GM23338 (cell line): Measurements from ENCODE around the gene TMEM269. TPM values are rescaled to one million over a fixed set of nuclear protein-coding genes. Genes with fewer than 3 reads are reported as not detected.

ENCODE experiments used
- ATAC-seq: fragments of 200-7000 bp; cut with Tn5 transposase; 3 replicates; pipeline ENCODE4 v1.9.1; 2020
- DNase-seq: peaks from one replicate; pipeline ENCODE4 v3.0.0-alpha.2; 2015; ENCODE audit warnings: low spot score
- H2AFZ ChIP-seq: fragments of 200-600 bp; sonication (generic); 2 replicates; pipeline ENCODE4 v1.8.0; 2016; ENCODE audit warnings: antibody characterized with exemption, mild to moderate bottlenecking, moderate library complexity
- H3F3A ChIP-seq: fragments of 200-600 bp; sonication (generic); replicated peaks from 2 replicates; pipeline ENCODE4 v1.8.0; 2017; ENCODE audit warnings: antibody characterized with exemption, mixed run types, low read depth
- H3K27ac ChIP-seq: fragments of 200-600 bp; sonication (generic); 2 replicates; pipeline ENCODE4 v1.6.1; 2016; ENCODE audit warnings: low read depth
- H3K27me3 ChIP-seq: fragments of 200-600 bp; sonication (generic); 2 replicates; pipeline ENCODE4 v1.8.0; 2016; ENCODE audit warnings: mild to moderate bottlenecking, mixed run types, moderate library complexity; ENCODE audit not compliant: insufficient read depth
- H3K36me3 ChIP-seq: fragments of 200-600 bp; sonication (generic); 2 replicates; pipeline ENCODE4 v1.8.0; 2016; ENCODE audit warnings: mild to moderate bottlenecking; ENCODE audit not compliant: insufficient read depth
- H3K4me1 ChIP-seq: fragments of 200-600 bp; sonication (generic); 2 replicates; pipeline ENCODE4 v1.8.0; 2016; ENCODE audit warnings: mild to moderate bottlenecking, moderate library complexity; ENCODE audit not compliant: insufficient read depth
- H3K4me2 ChIP-seq: fragments of 200-600 bp; sonication (generic); 2 replicates; pipeline ENCODE4 v1.7.1; 2017; ENCODE audit warnings: mixed run types
- H3K4me3 ChIP-seq: fragments of 200-600 bp; sonication (generic); 2 replicates; pipeline ENCODE4 v1.6.1; 2016; ENCODE audit warnings: mixed run types
- H3K79me2 ChIP-seq: fragments of 200-600 bp; sonication (generic); replicated peaks from 2 replicates; pipeline ENCODE4 v1.8.0; 2017; ENCODE audit warnings: mild to moderate bottlenecking; ENCODE audit not compliant: insufficient read depth
- H3K9me2 ChIP-seq: fragments of 200-600 bp; sonication (generic); 2 replicates; pipeline ENCODE4 v1.8.0; 2017; ENCODE audit not compliant: insufficient read depth
- H4K20me1 ChIP-seq: fragments of 200-600 bp; sonication (generic); replicated peaks from 2 replicates; pipeline ENCODE4 v1.8.0; 2017; ENCODE audit warnings: mild to moderate bottlenecking; ENCODE audit not compliant: insufficient read depth
- H3K27ac Mint-ChIP-seq: 2 replicates; pipeline ENCODE4 v1.8.0; 2020; ENCODE audit warnings: inconsistent platforms, mild to moderate bottlenecking, moderate library complexity, mixed read lengths
- H3K27me3 Mint-ChIP-seq: 3 replicates; pipeline ENCODE4 v1.8.0; 2022; ENCODE audit warnings: low read depth, mild to moderate bottlenecking, moderate library complexity, mixed read lengths, inconsistent platforms; ENCODE audit not compliant: insufficient read depth, poor library complexity
- H3K36me3 Mint-ChIP-seq: 3 replicates; pipeline ENCODE4 v1.8.0; 2021; ENCODE audit warnings: low read depth, mild to moderate bottlenecking, inconsistent platforms, moderate library complexity, mixed read lengths
- H3K4me1 Mint-ChIP-seq: 3 replicates; pipeline ENCODE4 v1.8.0; 2020; ENCODE audit warnings: mild to moderate bottlenecking, inconsistent platforms, mixed read lengths
- H3K4me3 Mint-ChIP-seq: 3 replicates; pipeline ENCODE4 v1.8.0; 2021; ENCODE audit warnings: moderate library complexity, mild to moderate bottlenecking, inconsistent platforms, mixed read lengths
- H3K9me3 Mint-ChIP-seq: 3 replicates; pipeline ENCODE4 v1.8.0; 2020; ENCODE audit warnings: moderate library complexity, mild to moderate bottlenecking, inconsistent platforms, mixed read lengths
- CREB1 ChIP-seq: fragments of 250-450 bp; sonication (Bioruptor Pico); IDR thresholded peaks from 2 replicates; pipeline ENCODE4 v1.5.0; 2020; ENCODE audit warnings: low read depth, mild to moderate bottlenecking, moderate library complexity
- CTCF ChIP-seq, 2 experiments: fragments of 200-600 bp in 1 of 2; sonication (generic) in 1 of 2; conservative IDR thresholded peaks; 2 replicates each; pipeline versions ENCODE4 v1.5.1 to v1.6.1; 2016 to 2017; ENCODE audit warnings: antibody characterized with exemption in 2 of 2, low read depth in 2 of 2, mild to moderate bottlenecking in 2 of 2, moderate library complexity in 1 of 2
- ETS1 ChIP-seq: IDR thresholded peaks from 2 replicates; pipeline ENCODE4 v1.6.1; 2016; ENCODE audit warnings: antibody characterized with exemption
- ZNF462 ChIP-seq: fragments of 250-450 bp; sonication (Bioruptor Pico); IDR thresholded peaks from 2 replicates; pipeline ENCODE4 v1.5.0; 2020; ENCODE audit warnings: mild to moderate bottlenecking, moderate library complexity
- polyA plus RNA-seq: library from polyadenylated mRNA; unstranded; fragments of >200 nt; fragmentation: Nextera tagmentation; extraction: Ambion mirVana; gene quantifications from 2 replicates; pipeline ENCODE4 v1.2.1, GENCODE V29; 2016
- total RNA-seq: library from RNA; depleted of rRNA; stranded (reverse); fragments of >200 nt; shearing (Covaris generic); gene quantifications from 2 replicates; pipeline ENCODE4 v1.2.3, GENCODE V29; 2014

TMEM269 gene
- total and polyA plus RNA-seq, 2 experiments from 2014 or later, result 0.31 to 0.45 TPM

- Histone ChIP-seq H3K79me2 (no peaks in the 10 kb centered on the region), H3K27me3 (peaks cover 6% of the 10 kb centered on the region; the same call in 1 of the 2 replicates), H3F3A (0 out of 2 replicates have a peak, but pooled peaks cover 11% of the 10 kb centered on the region), H3K9me2 (no peaks in the 10 kb centered on the region), H3K4me1 (peaks cover 5% of the 10 kb centered on the region; the same call in 1 of the 2 replicates), H3K4me2 (no peak overlapping the region), H3K27ac (no peak overlapping the region), H2AFZ (no peak overlapping the region), H3K4me3 (no peak overlapping the region), H3K36me3 (no peaks in the 10 kb centered on the region), H4K20me1 (0 out of 2 replicates have a peak, but pooled peaks cover 4% of the 10 kb centered on the region)
- Mint-ChIP-seq H3K27ac (no peak overlapping the region), H3K4me3 (no peak overlapping the region), H3K36me3 (no peaks in the 10 kb centered on the region), H3K27me3 (peaks cover 7% of the 10 kb centered on the region), H3K4me1 (peaks cover 11% of the 10 kb centered on the region), H3K9me3 (no peaks in the 10 kb centered on the region)
- TF ChIP-seq CREB1, result no peak
- no peak for TF ChIP-seq ETS1
- no peak for TF ChIP-seq CTCF (conservative IDR thresholded peaks at IDR 0.05; ENCODE audit: low read depth in 2 of 2)
- no peak for TF ChIP-seq ZNF462 (CRISPR knock-in tag)
- no peak for DNase-seq
- ATAC-seq, result no peak
Measured at GRCh38 chr1:42788021-42788420, 3.2 kb downstream of the TMEM269 start.
